H1 (cell line): ENCODE measurements around the gene KIAA1671. TPM values are rescaled to one million over a fixed set of nuclear protein-coding genes. Genes with fewer than 3 reads are reported as not detected.

ENCODE experiments used
- CTCF ChIA-PET: fragments of 300-600 bp; sonication (Branson Sonifier 250); formaldehyde crosslinking; loops from one replicate; lab custom pipeline; 2021; ENCODE audit not compliant: partially characterized antibody; lab: Charles Lee
- POLR2A ChIA-PET: fragments of 300-600 bp; sonication (Branson Sonifier 250); formaldehyde crosslinking; loops from one replicate; lab custom pipeline; 2021; ENCODE audit warnings: inconsistent platforms; ENCODE audit not compliant: partially characterized antibody; lab: Charles Lee
- DNase-seq, 2 experiments: peaks; one replicate each; pipeline versions ENCODE4 v3.0.0 to v3.0.0-alpha.2; 2010 to 2022; ENCODE audit warnings: low spot score in 2 of 2, low read depth in 1 of 2, mixed read lengths in 1 of 2
- FAIRE-seq: peaks from 2 replicates; lab custom pipeline; 2011; peaks lifted over from hg19 to GRCh38; lab: Jason Lieb, UNC
- H2AFZ ChIP-seq: 2 replicates; pipeline ENCODE4 v1.8.1; 2012; ENCODE audit warnings: low read length, inconsistent platforms
- H2AK5ac ChIP-seq: 2 replicates; pipeline ENCODE4 v1.6.1; 2013; ENCODE audit warnings: low read depth, low read length
- H2BK120ac ChIP-seq: replicated peaks from 2 replicates; pipeline ENCODE3; 2013; ENCODE audit warnings: low read depth, low read length, inconsistent platforms
- H2BK12ac ChIP-seq: 2 replicates; pipeline ENCODE4 v1.6.1; 2013; ENCODE audit warnings: low read depth, low read length
- H2BK15ac ChIP-seq: 2 replicates; pipeline ENCODE4 v1.6.1; 2013; ENCODE audit warnings: low read length
- H2BK20ac ChIP-seq: 2 replicates; pipeline ENCODE4 v1.6.1; 2013; ENCODE audit warnings: low read length
- H2BK5ac ChIP-seq: 2 replicates; pipeline ENCODE4 v1.6.1; 2013; ENCODE audit warnings: low read depth, low read length
- H3K14ac ChIP-seq: 2 replicates; pipeline ENCODE4 v1.6.1; 2013; ENCODE audit warnings: inconsistent platforms; ENCODE audit not compliant: insufficient read length
- H3K18ac ChIP-seq: 2 replicates; pipeline ENCODE4 v1.6.1; 2013; ENCODE audit warnings: low read length; ENCODE audit errors: extremely low read depth
- H3K23ac ChIP-seq: 2 replicates; pipeline ENCODE4 v1.6.1; 2013; ENCODE audit warnings: inconsistent platforms; ENCODE audit not compliant: insufficient read length
- H3K23me2 ChIP-seq: 2 replicates; pipeline ENCODE4 v1.6.1; 2013; ENCODE audit warnings: low read depth, low read length
- H3K27ac ChIP-seq: 2 replicates; pipeline ENCODE4 v1.6.1; 2011; ENCODE audit warnings: low read depth, low read length, inconsistent platforms
- H3K27me3 ChIP-seq, 4 experiments: replicated peaks in 1 of 4; 1 replicate in 1 of 4; 2 replicates in 3 of 4; pipeline versions ENCODE4 v1.6.1 to v1.8.1; 2011 to 2013; ENCODE audit warnings: low read length in 3 of 4, mild to moderate bottlenecking in 3 of 4, inconsistent platforms in 2 of 4, mixed read lengths in 2 of 4, moderate library complexity in 1 of 4; ENCODE audit not compliant: control insufficient read depth in 3 of 4, insufficient read depth in 3 of 4; ENCODE audit errors: extremely low read depth in 1 of 4
- H3K36me3 ChIP-seq, 4 experiments: 2 replicates each; pipeline versions ENCODE4 v1.6.1 to v1.8.1; 2011 to 2013; ENCODE audit warnings: mild to moderate bottlenecking in 4 of 4, low read length in 3 of 4, moderate library complexity in 2 of 4, control low read depth in 1 of 4, inconsistent platforms in 1 of 4; ENCODE audit not compliant: insufficient read depth in 4 of 4, control insufficient read depth in 2 of 4
- H3K4ac ChIP-seq: replicated peaks from 2 replicates; pipeline ENCODE3; 2013; ENCODE audit warnings: low read length, low read depth, mixed read lengths, inconsistent platforms; ENCODE audit not compliant: insufficient read length
- H3K4me1 ChIP-seq, 4 experiments: replicated peaks in 1 of 4; 1 replicate in 1 of 4; 2 replicates in 3 of 4; pipeline versions ENCODE4 v1.6.1 to v1.8.1; 2011 to 2013; ENCODE audit warnings: low read length in 3 of 4, inconsistent platforms in 2 of 4, mixed read lengths in 1 of 4; ENCODE audit not compliant: insufficient read depth in 4 of 4, control insufficient read depth in 3 of 4
- H3K4me2 ChIP-seq, 2 experiments: 2 replicates each; pipeline versions ENCODE4 v1.6.1 to v1.8.1; 2011 to 2013; ENCODE audit warnings: low read depth in 2 of 2, low read length in 2 of 2, control low read depth in 1 of 2, inconsistent platforms in 1 of 2, mild to moderate bottlenecking in 1 of 2; ENCODE audit not compliant: insufficient read depth in 1 of 2
- H3K4me3 ChIP-seq, 4 experiments: fragments of 200-600, 300-600 bp in 1 of 4; sonication (generic), shearing (Covaris generic), sonication (Bioruptor Twin) in 1 of 4; 2 replicates each; pipeline versions ENCODE4 v1.5.1 to v1.8.1; 2011 to 2016; ENCODE audit warnings: low read length in 4 of 4, low read depth in 3 of 4, control low read depth in 2 of 4, inconsistent platforms in 2 of 4, mild to moderate bottlenecking in 2 of 4, mixed read lengths in 1 of 4, moderate library complexity in 1 of 4; ENCODE audit not compliant: insufficient read depth in 2 of 4; ENCODE audit errors: extremely low read depth in 1 of 4
- H3K56ac ChIP-seq: replicated peaks from 2 replicates; pipeline ENCODE3; 2013; ENCODE audit warnings: low read depth, mild to moderate bottlenecking, mixed read lengths, low read length, inconsistent platforms; ENCODE audit not compliant: insufficient read length
- H3K79me1 ChIP-seq: 2 replicates; pipeline ENCODE4 v1.6.1; 2013; ENCODE audit warnings: low read depth, low read length, control low read depth
- H3K79me2 ChIP-seq, 2 experiments: 2 replicates each; pipeline versions ENCODE4 v1.6.1 to v1.8.1; 2012 to 2013; ENCODE audit warnings: low read length in 2 of 2, mild to moderate bottlenecking in 2 of 2, inconsistent platforms in 1 of 2; ENCODE audit not compliant: insufficient read depth in 2 of 2, control insufficient read depth in 1 of 2
- H3K9ac ChIP-seq, 4 experiments: replicated peaks in 1 of 4; 1 replicate in 1 of 4; 2 replicates in 3 of 4; pipeline versions ENCODE4 v1.6.1 to v1.8.1; 2011 to 2013; ENCODE audit warnings: low read depth in 3 of 4, low read length in 3 of 4, control low read depth in 2 of 4, mild to moderate bottlenecking in 2 of 4, moderate library complexity in 2 of 4, inconsistent platforms in 1 of 4; ENCODE audit errors: extremely low read depth in 1 of 4
- H3K9me3 ChIP-seq, 2 experiments: 2 replicates each; pipeline versions ENCODE4 v1.6.1 to v1.8.1; 2012 to 2013; ENCODE audit warnings: mild to moderate bottlenecking in 2 of 2, moderate library complexity in 2 of 2, control low read depth in 1 of 2, inconsistent platforms in 1 of 2, low read depth in 1 of 2, low read length in 1 of 2, mixed read lengths in 1 of 2; ENCODE audit not compliant: insufficient read depth in 2 of 2
- H4K20me1 ChIP-seq, 2 experiments: replicated peaks in 1 of 2; 2 replicates each; pipeline versions ENCODE3 to v1.8.1; 2011 to 2013; ENCODE audit warnings: inconsistent platforms in 2 of 2, low read length in 2 of 2, mild to moderate bottlenecking in 1 of 2; ENCODE audit not compliant: insufficient read depth in 2 of 2, control insufficient read depth in 1 of 2
- H4K5ac ChIP-seq: 2 replicates; pipeline ENCODE4 v1.6.1; 2013; ENCODE audit warnings: low read length, low read depth, mixed read lengths, inconsistent platforms; ENCODE audit not compliant: insufficient read length
- H4K8ac ChIP-seq: 2 replicates; pipeline ENCODE4 v1.8.0; 2013; ENCODE audit warnings: mild to moderate bottlenecking, moderate library complexity, low read length, inconsistent platforms; ENCODE audit not compliant: insufficient read depth; ENCODE audit errors: extremely low read depth
- H4K91ac ChIP-seq: replicated peaks from 2 replicates; pipeline ENCODE3; 2013; ENCODE audit warnings: low read length, mixed read lengths, inconsistent platforms; ENCODE audit not compliant: insufficient read length
- BACH1 ChIP-seq: IDR thresholded peaks from 2 replicates; pipeline ENCODE4 v1.6.1; 2012; ENCODE audit warnings: low read length, improper control_type of control experiment
- BCL11A ChIP-seq, 2 experiments: IDR thresholded peaks; one replicate each; pipeline ENCODE4 v1.6.1; 2011; ENCODE audit warnings: low read depth in 2 of 2, low read length in 2 of 2, mild to moderate bottlenecking in 2 of 2
- KDM1A ChIP-seq: fragments of 200-600, 300-600 bp; sonication (generic); IDR thresholded peaks from 2 replicates; pipeline ENCODE4 v1.7.1; 2016; ENCODE audit warnings: mild to moderate bottlenecking, low read length, borderline replicate concordance
- RFX5 ChIP-seq: IDR thresholded peaks from 2 replicates; pipeline ENCODE4 v1.6.1; 2011; ENCODE audit warnings: low read depth, low read length, improper control_type of control experiment, borderline replicate concordance
- SIN3A ChIP-seq, 2 experiments: IDR thresholded peaks in 1 of 2; conservative IDR thresholded peaks in 1 of 2; 2 replicates each; pipeline ENCODE4 v1.6.1; 2011 to 2012; ENCODE audit warnings: low read length in 2 of 2, improper control_type of control experiment in 1 of 2, low read depth in 1 of 2, mild to moderate bottlenecking in 1 of 2
- WGBS, 2 experiments: shearing (Covaris generic) in 1 of 2; methylation state at CpG; one replicate each; pipeline versions ENCODE4 v1.1.6 to v1.1.7; 2013 to 2015; ENCODE audit warnings: low lambda C conversion rate in 2 of 2, mixed read lengths in 2 of 2, inconsistent platforms in 1 of 2, low coverage in 1 of 2, missing lambda C conversion rate in 1 of 2; ENCODE audit not compliant: insufficient replicate concordance in 2 of 2, insufficient coverage in 1 of 2, insufficient read length in 1 of 2; ENCODE audit errors: extremely low coverage in 1 of 2, missing lambda C conversion rate in 1 of 2; 5-methylcytosine and 5-hydroxymethylcytosine counted together
- polyA plus RNA-seq, 7 experiments: library from polyadenylated mRNA; depleted of rRNA in 3 of 7; stranded (reverse) in 5 of 7; unstranded in 2 of 7; fragments of >200 nt in 5 of 7; fragments of 200-250 nt in 2 of 7; gene quantifications; 1 replicate in 5 of 7; 2 replicates in 1 of 7; 4 replicates in 1 of 7; pipeline versions ENCODE4 v1.2.1 to v1.2.3, GENCODE V29; 2011 to 2013; ENCODE audit warnings: missing spikeins in 2 of 7, mixed read lengths in 2 of 7
- total RNA-seq: library from RNA; stranded (reverse); fragmentation: NEBNext Ultra II Directional; extraction: Animal tissue kit (Norgen Biotek cat#: 25700); gene quantifications from 2 replicates; pipeline ENCODE4 v1.2.1, GENCODE V29; 2021

Gene KIAA1671
- total and polyA plus RNA-seq, 2 of the 8 experiments (the other 6 are each of a cell fraction or from before 2014, with no cell fraction given), result 6.4 to 23.9 TPM

GRCh38 chr22:25069426-25069757 lies 116.9 kb downstream of the KIAA1671 start:
- H3K18ac ChIP-seq, result no peak overlapping the region
- no peak overlapping the region for H3K56ac ChIP-seq
- H4K5ac ChIP-seq, result no peak overlapping the region
- H4K20me1 ChIP-seq, result peaks cover 0 to 2% of the 10 kb centered on the region in 2 experiments
- no peak overlapping the region for H3K27ac ChIP-seq
- no peak for DNase-seq
- no peaks in the 10 kb centered on the region; a peak in 1 of 8 replicates for H3K36me3 ChIP-seq
- H3K79me1 ChIP-seq, result no peaks in the 10 kb centered on the region; the same call in 1 of the 2 replicates
- H3K4me1 ChIP-seq, result no peaks in the 10 kb centered on the region; a peak in 2 of 7 replicates
- H3K4ac ChIP-seq, result no peak overlapping the region
- no peak overlapping the region for H3K14ac ChIP-seq
- H3K23ac ChIP-seq, result no peak overlapping the region
- no peaks in the 10 kb centered on the region for H3K79me2 ChIP-seq
- H3K9ac ChIP-seq, result no peak overlapping the region
- ChIA-PET CTCF (interaction anchor here (0.6 to 3.9 kb wide), 8 partner anchors 9 to 140 kb away, joined by 3 to 24 read pairs (median 4); no protein-coding TSS in a partner anchor), POLR2A (no interaction called here)
- no peak overlapping the region for H2AK5ac ChIP-seq
- H4K8ac ChIP-seq, result no peak overlapping the region; the same call in 1 of the 2 replicates
- no peaks in the 10 kb centered on the region for H3K27me3 ChIP-seq
- no peak overlapping the region for H2AFZ ChIP-seq
- no peak overlapping the region for H2BK20ac ChIP-seq
- H4K91ac ChIP-seq, result no peak overlapping the region
- H2BK12ac ChIP-seq, result no peak overlapping the region
- no peak overlapping the region for H2BK5ac ChIP-seq
- H3K4me3 ChIP-seq, result no peak overlapping the region
- H3K4me2 ChIP-seq, result no peak overlapping the region
- no peaks in the 10 kb centered on the region for H3K23me2 ChIP-seq
- 89% methylated on average over 5 of the region's 5 CpGs; no CpG with 5 or more reads in 1 of the 2 experiments for WGBS, 2 experiments
- H2BK15ac ChIP-seq, result no peak overlapping the region
- no peak for TF ChIP-seq RFX5
- TF ChIP-seq BCL11A (IDR thresholded peaks at IDR 0.05; ENCODE audit: low read depth in 2 of 2, low read length in 2 of 2), result no peak
- no peak for TF ChIP-seq BACH1
- no peak for TF ChIP-seq SIN3A (conservative IDR thresholded peaks at IDR 0.05 in 1 of 2, IDR thresholded peaks at IDR 0.05 in 1 of 2; ENCODE audit: low read depth in 1 of 2, low read length in 2 of 2)
- TF ChIP-seq KDM1A, result peak; percentile 69; the same call in 1 of the 2 replicates
- no peak for FAIRE-seq
- no peaks in the 10 kb centered on the region for H3K9me3 ChIP-seq
- no peak overlapping the region for H2BK120ac ChIP-seq
